Activated CD4-positive, alpha-beta T cell treated with anti-CD3 and anti-CD28 coated beads for 48 hours (primary cell): Measurements from ENCODE around the gene NAIF1.
A peak's percentile ranks its signal among the peaks of the same experiment; 100 is the strongest.
"Not testable (repeated sequence)": the region's sequence is repeated elsewhere in the genome, so short reads cannot be mapped to it uniquely, and the experiment has no call there.

Experiments
- DNase-seq: peaks from one replicate; pipeline ENCODE4 v3.0.0-alpha.2; 2020

The NAIF1 gene

DNA sequence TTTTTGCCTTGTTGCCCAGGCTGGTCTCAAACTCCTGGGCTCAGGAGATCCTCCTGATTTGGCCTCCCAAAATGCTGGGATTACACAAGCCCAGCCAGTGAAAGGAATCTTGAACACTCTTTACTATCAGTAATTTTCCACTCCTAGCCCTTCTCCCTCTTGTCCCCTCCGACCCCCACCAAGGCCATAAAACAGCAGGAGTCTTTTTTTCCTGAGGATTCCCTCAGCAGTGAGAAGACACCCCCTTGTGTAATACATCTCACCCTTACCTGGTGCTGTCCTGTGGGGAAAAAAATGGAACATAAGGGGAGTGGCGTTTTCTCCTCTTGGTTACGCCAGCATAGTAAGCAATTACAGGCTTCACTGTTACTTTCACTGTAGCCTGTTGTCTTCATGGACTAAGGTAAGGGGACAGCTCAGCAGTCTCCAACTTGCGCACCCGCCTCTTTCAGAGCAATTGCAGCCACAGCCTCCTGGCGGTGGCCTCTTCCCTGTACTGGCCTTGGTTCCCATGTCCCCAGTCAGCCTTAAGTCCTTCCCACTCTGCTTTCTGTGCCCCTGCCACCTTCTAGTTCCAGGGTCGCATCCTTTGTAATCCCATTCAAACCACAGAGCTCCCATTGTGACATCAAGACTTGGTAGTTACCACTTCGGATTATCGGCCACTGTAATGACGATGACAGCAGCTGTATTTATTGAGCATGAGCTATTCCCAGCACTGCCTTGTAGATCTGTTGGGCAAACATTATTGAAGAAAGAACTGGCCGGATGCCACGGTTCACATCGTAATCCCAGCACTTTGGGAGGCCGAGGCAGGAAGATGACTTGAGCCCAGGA is 10.0 kb downstream of the NAIF1 start:
- DNase-seq: no peak

GRCh38 chr9:128056086-128056485 is 11.0 kb downstream of the NAIF1 start:
- no peak for DNase-seq

- DNase-seq: no peak
Measured at GRCh38 chr9:128055344-128056040, 11.6 kb downstream of the NAIF1 start.

DNA sequence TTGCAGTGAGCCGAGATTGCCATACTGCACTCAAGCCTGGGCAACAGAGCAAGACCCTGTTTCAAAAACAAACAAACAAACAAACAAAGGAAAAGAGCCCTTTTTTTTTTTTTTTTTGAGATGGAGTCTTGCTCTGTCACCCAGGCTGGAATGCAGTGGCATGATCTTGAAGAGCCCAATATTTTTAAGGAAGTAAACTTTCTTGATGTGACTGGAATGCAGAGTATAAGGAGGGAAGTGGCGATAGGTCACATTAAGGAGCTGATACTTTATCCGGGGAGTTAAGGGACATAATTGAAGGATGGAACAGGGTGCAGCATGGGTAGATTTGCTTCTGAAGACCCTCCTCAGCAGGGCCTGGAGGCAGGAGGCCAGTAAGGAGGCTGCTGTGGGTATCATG is 13.0 kb downstream of the NAIF1 start:
- no peak for DNase-seq

- no peak for DNase-seq
Measured at GRCh38 chr9:128053560-128053959, 13.6 kb downstream of the NAIF1 start.

- DNase-seq: no peak
Measured at GRCh38 chr9:128051932-128052709, 15.0 kb downstream of the NAIF1 start.

DNA sequence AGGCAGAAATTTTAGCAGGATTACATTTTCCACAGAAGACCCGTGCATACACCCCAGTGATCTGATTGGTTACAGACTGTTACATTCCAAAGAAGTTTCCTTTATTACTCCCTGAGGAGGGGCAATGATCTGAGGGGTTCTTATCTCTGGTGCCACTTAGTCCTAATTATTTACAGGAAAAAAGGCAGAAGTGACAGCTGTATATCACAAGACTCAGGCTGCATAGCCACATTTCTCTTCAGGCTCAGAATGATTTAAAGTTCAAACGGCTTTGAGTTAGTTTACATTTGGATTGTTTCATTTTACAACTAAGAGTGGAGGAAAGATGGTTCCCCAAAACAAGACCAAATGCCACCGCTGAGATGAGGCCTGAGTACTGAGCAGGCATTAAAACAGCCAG is 17.3 kb downstream of the NAIF1 start:
- no peak for DNase-seq

DNA sequence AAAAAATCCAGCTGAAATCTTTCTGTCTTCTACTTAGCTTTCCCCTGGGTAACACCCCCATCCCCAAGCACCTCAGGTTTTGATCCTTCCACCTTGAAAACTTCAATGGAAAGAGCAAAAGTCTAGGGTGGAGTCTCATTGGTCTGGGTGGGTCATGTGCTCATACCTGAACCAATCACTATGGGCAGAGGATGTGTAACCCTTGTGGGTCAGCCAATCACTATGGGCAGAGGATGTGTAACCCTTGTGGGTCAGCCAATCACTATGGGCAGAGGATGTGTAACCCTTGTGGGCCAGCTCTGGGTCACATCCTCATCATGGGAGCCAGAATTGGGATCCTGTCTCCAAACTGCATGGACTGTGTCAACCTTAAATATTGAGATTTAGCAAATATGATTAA is 18.5 kb downstream of the NAIF1 start:
- no peak for DNase-seq

- no peak for DNase-seq
Measured at GRCh38 chr9:128047231-128047630, 19.9 kb downstream of the NAIF1 start.

DNA sequence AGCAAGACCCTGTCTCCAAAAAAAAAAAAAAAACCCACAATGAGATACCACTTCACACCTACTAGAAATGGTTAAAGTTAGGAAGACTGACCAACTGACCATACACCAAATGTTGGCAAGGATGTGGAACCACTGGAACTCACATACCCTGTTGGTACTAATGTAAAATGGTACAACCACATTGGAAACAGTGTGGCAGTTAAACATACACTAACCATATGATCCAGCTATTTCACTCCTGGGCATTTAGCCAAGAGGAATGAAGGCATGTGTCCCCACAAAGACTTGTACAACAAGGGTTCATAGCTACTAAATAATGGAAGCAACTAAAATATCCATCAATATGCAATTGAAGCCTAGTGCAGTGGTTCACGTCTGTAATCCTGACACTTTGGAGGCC is 21.3 kb downstream of the NAIF1 start:
- no peak for DNase-seq

- not testable (repeated sequence) for DNase-seq
Measured at GRCh38 chr9:128045409-128045808, 21.7 kb downstream of the NAIF1 start.

GRCh38 chr9:128043467-128043868 is 23.7 kb downstream of the NAIF1 start:
- DNase-seq: no peak

DNA sequence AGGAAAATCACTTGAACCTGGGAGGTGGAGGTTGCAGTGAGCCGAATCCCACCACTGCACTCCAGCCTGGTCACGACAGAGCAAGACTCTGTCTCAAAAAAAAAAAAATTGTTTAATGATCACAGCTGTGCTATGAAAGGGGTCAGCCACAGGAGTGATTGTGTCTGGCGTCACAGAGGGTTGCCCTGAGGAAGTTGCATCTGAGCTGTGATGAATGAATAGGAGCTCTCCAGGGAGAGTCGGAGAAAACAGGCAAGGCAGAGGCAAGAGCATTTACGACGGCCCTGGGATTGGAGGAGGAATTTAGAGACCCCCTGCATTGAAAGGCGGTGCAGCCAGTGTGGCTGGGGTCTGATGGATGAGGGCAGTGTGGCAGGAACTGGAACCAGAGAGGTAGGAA is 25.1 kb downstream of the NAIF1 start:
- no peak for DNase-seq

DNA sequence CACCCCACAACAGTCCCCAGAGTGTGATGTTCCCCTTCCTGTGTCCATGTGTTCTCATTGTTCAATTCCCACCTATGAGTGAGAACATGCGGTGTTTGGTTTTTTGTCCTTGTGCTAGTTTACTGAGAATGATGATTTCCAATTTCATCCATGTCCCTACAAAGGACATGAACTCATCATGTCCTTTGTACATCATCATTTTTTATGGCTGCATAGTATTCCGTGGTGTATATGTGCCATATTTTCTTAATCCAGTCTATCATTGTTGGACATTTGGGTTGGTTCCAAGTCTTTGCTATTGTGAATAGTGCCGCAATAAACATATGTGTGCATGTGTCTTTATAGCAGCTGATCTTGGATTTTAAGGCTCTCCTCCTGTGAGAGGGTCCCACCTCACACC is 26.3 kb downstream of the NAIF1 start:
- DNase-seq: not testable (repeated sequence)

DNA sequence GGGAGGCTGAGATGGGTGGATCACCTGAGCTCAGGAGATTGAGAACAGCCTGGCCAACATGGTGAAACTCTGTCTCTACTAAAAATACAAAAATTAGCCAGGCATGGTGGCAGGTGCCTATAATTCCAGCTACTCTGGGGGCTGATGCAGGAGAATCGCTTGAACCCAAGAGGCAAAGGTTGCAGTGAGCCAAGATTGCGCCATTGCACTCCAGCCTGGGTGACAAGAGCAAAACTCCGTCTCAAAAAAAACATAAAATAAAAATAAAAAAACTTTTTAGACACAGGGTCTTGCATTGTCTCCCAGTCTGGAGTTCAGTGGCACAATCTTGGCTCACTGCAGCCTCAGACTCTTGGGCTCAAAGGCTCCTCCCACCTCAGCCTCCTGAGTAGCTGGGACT is 30.6 kb downstream of the NAIF1 start:
- not testable (repeated sequence) for DNase-seq

GRCh38 chr9:128034821-128035652 is 32.1 kb downstream of the NAIF1 start:
- DNase-seq: peak; percentile 74

GRCh38 chr9:128033609-128034008 is 33.5 kb downstream of the NAIF1 start:
- DNase-seq: no peak

DNA sequence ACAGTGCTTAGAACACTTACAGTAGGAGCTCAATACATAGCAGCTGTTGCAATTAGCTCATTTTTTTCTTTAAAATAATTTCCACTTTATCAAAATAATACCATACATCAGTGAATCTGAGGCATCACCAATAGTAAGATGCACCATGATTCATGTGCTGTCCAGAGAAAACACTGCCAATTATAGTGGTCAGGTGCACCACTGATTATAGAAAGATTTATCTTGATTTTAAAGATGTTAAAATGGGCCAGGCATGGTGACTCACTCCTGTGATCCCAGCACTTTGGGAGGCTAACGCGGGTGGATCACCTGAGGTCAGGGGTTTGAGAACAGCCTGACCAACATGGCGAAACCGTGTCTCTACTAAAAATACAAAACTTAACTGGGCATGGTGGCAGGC is 39.4 kb downstream of the NAIF1 start:
- DNase-seq: no peak

DNA sequence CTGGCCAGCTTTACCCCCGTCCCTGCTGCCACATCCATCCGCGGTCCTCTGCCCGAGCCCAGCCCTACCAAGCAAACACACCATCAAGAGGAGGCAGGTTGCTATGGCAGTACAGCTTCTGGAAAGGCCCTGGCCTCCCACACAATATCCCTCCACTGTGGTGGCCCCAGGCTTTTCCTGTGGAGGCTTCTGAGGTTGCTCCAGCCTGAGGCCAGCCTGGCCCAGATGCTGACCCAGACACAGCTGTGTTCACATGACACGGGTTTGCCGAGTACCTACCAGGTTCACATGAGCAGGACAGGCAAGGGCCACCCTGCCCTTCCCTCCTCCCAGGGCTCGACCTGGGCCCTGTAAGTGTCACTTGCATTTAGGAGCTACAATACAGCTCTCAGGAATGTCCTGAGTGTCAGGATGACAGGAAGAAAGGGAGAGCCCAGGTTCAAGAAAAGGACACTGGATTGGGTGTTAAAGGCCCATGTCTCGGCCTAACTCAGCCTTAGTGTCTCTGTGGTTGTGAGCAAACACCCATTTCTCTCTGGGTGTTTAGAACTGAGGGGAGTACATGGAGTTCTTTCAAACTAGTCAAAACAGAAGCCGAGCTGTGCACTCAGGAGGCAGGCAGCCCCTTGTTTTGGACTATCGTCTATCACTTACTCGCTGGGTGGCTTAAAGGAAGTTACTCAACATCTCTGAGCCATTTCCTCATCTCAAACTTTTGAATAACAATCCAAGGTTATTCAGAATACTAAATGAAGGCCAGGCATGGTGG is 40.2 kb downstream of the NAIF1 start:
- DNase-seq: peak; percentile 74

DNA sequence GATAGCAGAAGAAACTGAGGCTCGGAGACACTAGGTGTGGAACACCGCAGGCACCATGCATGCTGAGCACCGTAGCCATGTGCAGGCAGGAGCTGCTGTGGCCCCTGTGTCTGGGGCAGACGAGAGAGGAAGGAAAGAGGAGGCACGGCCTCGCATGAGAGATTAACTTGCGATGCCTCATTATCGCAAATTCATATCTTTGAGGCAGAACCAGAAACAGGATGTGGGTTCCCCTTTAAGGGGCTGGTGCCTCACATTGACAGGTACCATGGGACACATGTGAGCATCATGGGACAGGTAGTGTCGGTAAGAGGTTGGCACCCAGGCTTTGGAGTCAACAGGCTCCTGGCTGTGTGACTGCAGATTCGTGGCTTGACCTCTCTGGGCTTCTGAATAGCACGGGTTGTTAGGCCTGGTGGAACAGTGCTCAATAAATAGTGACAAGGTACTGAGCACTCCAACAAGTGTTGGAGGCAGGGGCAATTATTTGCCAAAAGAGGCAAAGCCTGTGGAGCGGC is 40.8 kb downstream of the NAIF1 start:
- peak; percentile 78 for DNase-seq

GRCh38 chr9:128025736-128026135 is 41.4 kb downstream of the NAIF1 start:
- DNase-seq: no peak
